Activated CD8-positive, alpha-beta T cell treated with anti-CD3 and anti-CD28 coated beads for 36 hours (primary cell): ENCODE results near the gene CPNE2. TPM values are rescaled to one million over a fixed set of nuclear protein-coding genes. Genes with fewer than 3 reads are reported as not detected.
"Not testable (repeated sequence)": the region's sequence is repeated elsewhere in the genome, so short reads cannot be mapped to it uniquely, and the experiment has no call there.

Experiments
- ATAC-seq: fragments of 200-7000 bp; cut with Tn5 transposase; one replicate; pipeline ENCODE4 v1.10.0; 2021; ENCODE audit warnings: mild to moderate bottlenecking, moderate library complexity
- CTCF ChIA-PET: fragments of 350-600 bp; sonication (Branson Sonifier 250); formaldehyde crosslinking; loops from one replicate; lab custom pipeline; 2021; ENCODE audit warnings: antibody characterized with exemption; lab: Charles Lee
- POLR2A ChIA-PET: fragments of 350-600 bp; sonication (Branson Sonifier 250); formaldehyde crosslinking; loops from one replicate; lab custom pipeline; 2021; ENCODE audit warnings: antibody characterized with exemption; lab: Charles Lee
- DNase-seq: peaks from one replicate; pipeline ENCODE4 v3.0.0-alpha.2; 2020
- H3K27ac Mint-ChIP-seq: one replicate; pipeline ENCODE4 v1.8.0; 2021; ENCODE audit warnings: mild to moderate bottlenecking, mixed read lengths
- H3K27me3 Mint-ChIP-seq: one replicate; pipeline ENCODE4 v1.8.0; 2021; ENCODE audit warnings: mixed read lengths
- H3K36me3 Mint-ChIP-seq: one replicate; pipeline ENCODE4 v1.8.0; 2021; ENCODE audit warnings: low read depth, mixed read lengths
- H3K4me1 Mint-ChIP-seq: one replicate; pipeline ENCODE4 v1.8.0; 2021; ENCODE audit warnings: low read depth, mixed read lengths
- H3K4me3 Mint-ChIP-seq: one replicate; pipeline ENCODE4 v1.8.0; 2021; ENCODE audit warnings: mild to moderate bottlenecking, moderate library complexity, mixed read lengths
- H3K9me3 Mint-ChIP-seq: one replicate; pipeline ENCODE4 v1.8.0; 2021; ENCODE audit warnings: mixed read lengths
- CTCF ChIP-seq: fragments of 200-600 bp; IDR thresholded peaks from one replicate; pipeline ENCODE4 v1.8.0; 2022; ENCODE audit warnings: antibody characterized with exemption, mild to moderate bottlenecking
- intact Hi-C: fragments of 100-400 bp; cut with micrococcal nuclease; formaldehyde crosslinking; loops from one replicate; pipeline ENCODE4 v1.10.0; 2022
- total RNA-seq, 2 experiments: library from RNA; stranded (reverse); gene quantifications; one replicate each; pipeline ENCODE4 v1.2.3, GENCODE V29; 2021

The CPNE2 gene
- total RNA-seq, 2 experiments from 2014 or later: 18.6 to 20.6 TPM

GRCh38 chr16:57184887-57185445 lies 92.6 kb downstream of the CPNE2 start:
- H3K36me3 Mint-ChIP-seq: peaks cover 12% of the 10 kb centered on the region
- no peaks in the 10 kb centered on the region for H3K27me3 Mint-ChIP-seq
- intact Hi-C loops: loop anchor here (10.0 kb wide), 1 partner anchor 220 kb away; the partner anchor contains the start of gene CETP
- DNase-seq (no peak), ATAC-seq (no peak)
- H3K4me3 Mint-ChIP-seq: peak overlapping the region; percentile 95
- H3K27ac Mint-ChIP-seq: peak overlapping the region; percentile 96
- no peak for TF ChIP-seq CTCF
- no peaks in the 10 kb centered on the region for H3K9me3 Mint-ChIP-seq
- CTCF ChIA-PET: interaction anchor here (0.5 to 1.7 kb wide), 5 partner anchors 10 to 759 kb away, joined by 3 to 10 read pairs (median 4); no protein-coding TSS in a partner anchor
- POLR2A ChIA-PET: interaction anchor here (0.7 to 1.3 kb wide), 7 partner anchors 10 to 254 kb away, joined by 3 to 4 read pairs (median 3); no protein-coding TSS in a partner anchor
- peaks cover 45% of the 10 kb centered on the region for H3K4me1 Mint-ChIP-seq

GRCh38 chr16:57185446-57185944 lies 93.1 kb downstream of the CPNE2 start:
- peaks cover 45% of the 10 kb centered on the region for H3K4me1 Mint-ChIP-seq
- no peaks in the 10 kb centered on the region for H3K9me3 Mint-ChIP-seq
- H3K4me3 Mint-ChIP-seq: peak overlapping the region; percentile 95
- H3K36me3 Mint-ChIP-seq: peaks cover 13% of the 10 kb centered on the region
- ATAC-seq: peak; percentile 13
- no peaks in the 10 kb centered on the region for H3K27me3 Mint-ChIP-seq
- CTCF ChIA-PET: interaction anchor here (1.5 to 1.7 kb wide), 3 partner anchors 57 to 102 kb away, joined by 4 to 10 read pairs (median 4); partner anchors contain the start of gene CPNE2
- intact Hi-C loops: loop anchor here (10.0 kb wide), 1 partner anchor 221 kb away; the partner anchor contains the start of gene CETP
- TF ChIP-seq CTCF: no peak
- peak overlapping the region; percentile 96 for H3K27ac Mint-ChIP-seq
- POLR2A ChIA-PET: interaction anchor here (0.7 to 1.4 kb wide), 11 partner anchors 10 to 1034 kb away, joined by 3 to 6 read pairs (median 3); partner anchors contain the start of gene NLRC5
- peak; percentile 46 for DNase-seq

- H3K27me3 Mint-ChIP-seq: no peaks in the 10 kb centered on the region
- H3K9me3 Mint-ChIP-seq: no peaks in the 10 kb centered on the region
- POLR2A ChIA-PET: interaction anchor here (0.6 to 1.4 kb wide), 13 partner anchors 9 to 1033 kb away, joined by 3 to 6 read pairs (median 3); partner anchors contain the start of gene NLRC5
- intact Hi-C loops: loop anchor here (10.0 kb wide), 1 partner anchor 221 kb away; the partner anchor contains the start of gene CETP
- H3K4me1 Mint-ChIP-seq: peaks cover 48% of the 10 kb centered on the region
- no peak for TF ChIP-seq CTCF
- H3K27ac Mint-ChIP-seq: peak within 1 kb of the TSS; percentile 96
- peak; percentile 93 for ATAC-seq
- CTCF ChIA-PET: interaction anchor here (1.5 to 1.7 kb wide), 3 partner anchors 56 to 102 kb away, joined by 4 to 10 read pairs (median 4); partner anchors contain the start of gene CPNE2
- peak; percentile 99 for DNase-seq
- H3K36me3 Mint-ChIP-seq: peaks cover 12% of the 10 kb centered on the region
- H3K4me3 Mint-ChIP-seq: peak within 1 kb of the TSS; percentile 95
Observed at GRCh38 chr16:57185945-57186871, 93.8 kb downstream of the CPNE2 start, which contains the start of the genes PSME3IP1 and RSPRY1. Gene PSME3IP1 (minus strand): TSS chr16:57186039. CDS start chr16:57173854, 12,185 bp downstream. Gene RSPRY1 (plus strand): TSS chr16:57186329. CDS start chr16:57204659, 18,330 bp downstream.

GRCh38 chr16:57186872-57187854 lies 94.8 kb downstream of the CPNE2 start:
- peaks cover 10% of the 10 kb centered on the region for H3K36me3 Mint-ChIP-seq
- intact Hi-C loops: loop anchor here (10.0 kb wide), 1 partner anchor 222 kb away; the partner anchor contains the start of gene CETP
- no peak for TF ChIP-seq CTCF
- peaks cover 45% of the 10 kb centered on the region for H3K4me1 Mint-ChIP-seq
- no peaks in the 10 kb centered on the region for H3K9me3 Mint-ChIP-seq
- ChIA-PET CTCF (interaction anchor here (0.8 to 1.9 kb wide), 6 partner anchors 17 to 94 kb away, joined by 3 to 4 read pairs (median 4); partner anchors contain the start of gene CPNE2), POLR2A (interaction anchor here (0.6 to 1.1 kb wide), 7 partner anchors 8 to 734 kb away, joined by 3 to 4 read pairs (median 3); no protein-coding TSS in a partner anchor)
- no peaks in the 10 kb centered on the region for H3K27me3 Mint-ChIP-seq
- H3K4me3 Mint-ChIP-seq: peak overlapping the region; percentile 95
- ATAC-seq: no peak
- peak; percentile 37 for DNase-seq
- peak overlapping the region; percentile 96 for H3K27ac Mint-ChIP-seq

- ChIA-PET CTCF (interaction anchor here (0.6 to 1.9 kb wide), 5 partner anchors 18 to 104 kb away, joined by 3 to 4 read pairs (median 3); partner anchors contain the start of gene CPNE2), POLR2A (interaction anchor here (0.9 kb wide), 1 partner anchor 95 kb away, joined by 3 read pairs; no protein-coding TSS in a partner anchor)
- H3K27ac Mint-ChIP-seq: peak overlapping the region; percentile 96
Observed at GRCh38 chr16:57187902-57188710, 95.7 kb downstream of the CPNE2 start.

More at GRCh38 chr16:57187902-57188710, 95.7 kb downstream of the CPNE2 start:
- peak overlapping the region; percentile 95 for H3K4me3 Mint-ChIP-seq
- H3K4me1 Mint-ChIP-seq: peaks cover 46% of the 10 kb centered on the region
- intact Hi-C loops: loop anchor here (10.0 kb wide), 1 partner anchor 223 kb away; the partner anchor contains the start of gene CETP
- H3K36me3 Mint-ChIP-seq: peaks cover 10% of the 10 kb centered on the region
- not testable (repeated sequence) for H3K9me3 Mint-ChIP-seq, DNase-seq, H3K27me3 Mint-ChIP-seq, ATAC-seq
